ENCODE results near the gene PPP2R3B. TPM values are rescaled to one million over a fixed set of nuclear protein-coding genes. Genes with fewer than 3 reads are reported as not detected.

PPP2R3B gene
- total and polyA plus RNA-seq, 2 of the 13 experiments (the other 11 are each of a cell fraction or from before 2014, with no cell fraction given), result 17.0 to 21.4 TPM

DNA sequence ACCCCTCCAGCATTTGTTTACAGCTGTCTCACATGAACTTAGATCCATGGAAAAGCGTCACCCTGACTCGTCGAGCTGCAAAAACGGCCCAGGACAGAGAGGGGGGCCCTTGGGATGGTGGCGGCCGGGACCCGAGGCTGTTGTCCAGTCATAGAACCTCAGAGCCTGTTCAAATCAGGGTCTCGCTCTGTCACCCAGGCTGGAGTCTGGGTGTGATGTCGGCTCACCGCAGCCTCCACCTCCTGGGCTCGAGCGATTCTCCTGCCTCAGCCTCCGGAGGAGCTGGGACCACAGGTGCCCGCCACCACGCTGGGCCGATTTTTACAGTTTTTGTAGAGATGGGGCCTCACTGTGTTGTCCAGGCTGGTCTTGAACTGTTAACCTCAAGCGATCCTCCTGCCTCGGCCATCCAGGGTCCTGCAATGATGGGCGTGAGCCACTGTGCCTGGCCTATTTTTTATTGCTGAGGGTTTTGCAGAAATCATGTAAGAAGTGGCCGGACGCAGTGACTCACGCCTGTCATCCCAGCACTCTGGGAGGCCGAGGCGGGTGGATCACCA, 42.6 kb upstream of the PPP2R3B start (continued):
- TF ChIP-seq ZNF75D (CRISPR knock-in tag; IDR thresholded peaks at IDR 0.05; ENCODE audit: borderline replicate concordance) (no peak), MYC (CRISPR knock-in tag; IDR thresholded peaks at IDR 0.05; ENCODE audit: borderline replicate concordance) (no peak), U2AF2 (IDR thresholded peaks at IDR 0.05; ENCODE audit: low read depth, low read length) (no peak), MTA1 (CRISPR knock-in tag; IDR thresholded peaks at IDR 0.05; ENCODE audit: borderline replicate concordance) (no peak), ZNF839 (CRISPR knock-in tag; IDR thresholded peaks at IDR 0.05; ENCODE audit: borderline replicate concordance) (no peak)
- TF ChIP-seq, protein P1, sequence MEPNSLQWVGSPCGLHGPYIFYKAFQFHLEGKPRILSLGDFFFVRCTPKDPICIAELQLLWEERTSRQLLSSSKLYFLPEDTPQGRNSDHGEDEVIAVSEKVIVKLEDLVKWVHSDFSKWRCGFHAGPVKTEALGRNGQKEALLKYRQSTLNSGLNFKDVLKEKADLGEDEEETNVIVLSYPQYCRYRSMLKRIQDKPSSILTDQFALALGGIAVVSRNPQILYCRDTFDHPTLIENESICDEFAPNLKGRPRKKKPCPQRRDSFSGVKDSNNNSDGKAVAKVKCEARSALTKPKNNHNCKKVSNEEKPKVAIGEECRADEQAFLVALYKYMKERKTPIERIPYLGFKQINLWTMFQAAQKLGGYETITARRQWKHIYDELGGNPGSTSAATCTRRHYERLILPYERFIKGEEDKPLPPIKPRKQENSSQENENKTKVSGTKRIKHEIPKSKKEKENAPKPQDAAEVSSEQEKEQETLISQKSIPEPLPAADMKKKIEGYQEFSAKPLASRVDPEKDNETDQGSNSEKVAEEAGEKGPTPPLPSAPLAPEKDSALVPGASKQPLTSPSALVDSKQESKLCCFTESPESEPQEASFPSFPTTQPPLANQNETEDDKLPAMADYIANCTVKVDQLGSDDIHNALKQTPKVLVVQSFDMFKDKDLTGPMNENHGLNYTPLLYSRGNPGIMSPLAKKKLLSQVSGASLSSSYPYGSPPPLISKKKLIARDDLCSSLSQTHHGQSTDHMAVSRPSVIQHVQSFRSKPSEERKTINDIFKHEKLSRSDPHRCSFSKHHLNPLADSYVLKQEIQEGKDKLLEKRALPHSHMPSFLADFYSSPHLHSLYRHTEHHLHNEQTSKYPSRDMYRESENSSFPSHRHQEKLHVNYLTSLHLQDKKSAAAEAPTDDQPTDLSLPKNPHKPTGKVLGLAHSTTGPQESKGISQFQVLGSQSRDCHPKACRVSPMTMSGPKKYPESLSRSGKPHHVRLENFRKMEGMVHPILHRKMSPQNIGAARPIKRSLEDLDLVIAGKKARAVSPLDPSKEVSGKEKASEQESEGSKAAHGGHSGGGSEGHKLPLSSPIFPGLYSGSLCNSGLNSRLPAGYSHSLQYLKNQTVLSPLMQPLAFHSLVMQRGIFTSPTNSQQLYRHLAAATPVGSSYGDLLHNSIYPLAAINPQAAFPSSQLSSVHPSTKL (CRISPR knock-in tag; IDR thresholded peaks at IDR 0.05), result no peak
- TF ChIP-seq, protein P2, sequence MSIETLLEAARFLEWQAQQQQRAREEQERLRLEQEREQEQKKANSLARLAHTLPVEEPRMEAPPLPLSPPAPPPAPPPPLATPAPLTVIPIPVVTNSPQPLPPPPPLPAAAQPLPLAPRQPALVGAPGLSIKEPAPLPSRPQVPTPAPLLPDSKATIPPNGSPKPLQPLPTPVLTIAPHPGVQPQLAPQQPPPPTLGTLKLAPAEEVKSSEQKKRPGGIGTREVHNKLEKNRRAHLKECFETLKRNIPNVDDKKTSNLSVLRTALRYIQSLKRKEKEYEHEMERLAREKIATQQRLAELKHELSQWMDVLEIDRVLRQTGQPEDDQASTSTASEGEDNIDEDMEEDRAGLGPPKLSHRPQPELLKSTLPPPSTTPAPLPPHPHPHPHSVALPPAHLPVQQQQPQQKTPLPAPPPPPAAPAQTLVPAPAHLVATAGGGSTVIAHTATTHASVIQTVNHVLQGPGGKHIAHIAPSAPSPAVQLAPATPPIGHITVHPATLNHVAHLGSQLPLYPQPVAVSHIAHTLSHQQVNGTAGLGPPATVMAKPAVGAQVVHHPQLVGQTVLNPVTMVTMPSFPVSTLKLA (IDR thresholded peaks at IDR 0.05), result no peak

Data from HepG2 (cell line).